Sciatic nerve (tissue), 2 donors: Measurements from ENCODE around the gene PLCG2. TPM values are rescaled to one million over a fixed set of nuclear protein-coding genes. Genes with fewer than 3 reads are reported as not detected.
"Not testable (repeated sequence)": the region's sequence is repeated elsewhere in the genome, so short reads cannot be mapped to it uniquely, and the experiment has no call there.

Experiments
- ATAC-seq: fragments of 200-7000 bp; cut with Tn5 transposase; one replicate; pipeline ENCODE4 v1.9.1; 2020; ENCODE audit warnings: mild to moderate bottlenecking, moderate library complexity
- DNase-seq: peaks from one replicate; pipeline ENCODE4 v3.0.0-alpha.2; 2020; ENCODE audit warnings: low spot score
- intact Hi-C: fragments of 100-400 bp; cut with DNase I; formaldehyde crosslinking; loops from one replicate; pipeline ENCODE4 v1.14.2; 2022
- total RNA-seq: library from RNA; stranded (reverse); fragmentation: NEBNext Ultra II Directional; extraction: Animal tissue kit (Norgen Biotek cat#: 25700); gene quantifications from one replicate; pipeline ENCODE4 v1.2.1, GENCODE V29; 2021
- donor health status: DM: no; HTN: no; CAD: no.
- donor health status: DM: no; HTN: no; CAD: no.

PLCG2 gene
- total RNA-seq = 40.7 TPM

- peak; percentile 84 for ATAC-seq
- intact Hi-C loops = no loop called here
- DNase-seq = peak; percentile 76
Observed at GRCh38 chr16:81778861-81779535, at the start of gene PLCG2. Gene PLCG2 (plus strand): TSS chr16:81779291. CDS start chr16:81785990, 6,699 bp downstream.

DNA sequence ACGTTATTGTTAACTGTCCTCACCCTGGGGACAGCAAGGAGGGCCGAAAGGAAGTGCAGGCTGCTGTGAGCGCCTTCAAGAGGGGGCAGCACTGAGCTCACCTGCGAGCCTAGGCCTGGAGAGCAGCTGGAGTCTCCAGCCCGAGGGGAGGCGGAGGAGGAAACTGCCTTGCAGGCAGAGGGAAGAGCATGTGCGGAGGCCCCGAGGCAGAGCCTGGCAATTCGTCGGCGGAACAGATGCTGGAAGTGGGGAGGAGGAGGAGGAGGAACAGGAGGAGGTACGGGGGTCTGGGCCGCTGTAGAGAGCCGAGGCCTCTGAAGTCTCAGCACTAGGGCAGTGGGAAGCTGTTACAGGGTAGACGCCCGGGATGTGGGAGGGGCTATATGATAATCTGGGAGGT is 49.6 kb upstream of the PLCG2 start:
- no peak for ATAC-seq
- intact Hi-C loops = loop anchor here (10.0 kb wide), 1 partner anchor 105 kb away; no protein-coding TSS in a partner anchor
- no peak for DNase-seq

- DNase-seq (peak; percentile 94), ATAC-seq (peak; percentile 98)
- intact Hi-C loops = no loop called here
Observed at GRCh38 chr16:81730090-81731051, 48.7 kb upstream of the PLCG2 start.

DNA sequence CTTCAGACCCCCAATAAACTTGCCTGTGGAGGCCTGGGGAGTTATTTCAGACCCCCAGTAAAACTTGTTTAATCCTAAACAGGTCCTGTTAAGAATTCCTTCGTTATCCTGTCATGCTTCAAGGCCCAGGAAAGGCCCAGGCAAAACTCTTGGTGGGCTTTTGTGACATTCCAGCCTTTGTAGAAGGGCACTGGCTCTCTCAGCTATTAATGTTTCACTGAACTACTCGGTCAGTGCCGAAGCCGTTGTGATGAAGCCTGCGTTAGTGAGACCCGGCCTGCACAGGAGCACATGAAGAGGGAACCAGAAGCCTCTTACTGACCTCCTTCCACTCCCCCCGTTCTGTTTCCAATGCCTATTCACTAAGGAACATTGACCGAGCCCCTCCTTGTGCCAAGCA is 47.4 kb upstream of the PLCG2 start:
- ATAC-seq = no peak
- intact Hi-C loops = no loop called here
- no peak for DNase-seq

- ATAC-seq (no peak), DNase-seq (no peak)
- intact Hi-C loops = no loop called here
Observed at GRCh38 chr16:81732699-81733098, 46.4 kb upstream of the PLCG2 start.

DNA sequence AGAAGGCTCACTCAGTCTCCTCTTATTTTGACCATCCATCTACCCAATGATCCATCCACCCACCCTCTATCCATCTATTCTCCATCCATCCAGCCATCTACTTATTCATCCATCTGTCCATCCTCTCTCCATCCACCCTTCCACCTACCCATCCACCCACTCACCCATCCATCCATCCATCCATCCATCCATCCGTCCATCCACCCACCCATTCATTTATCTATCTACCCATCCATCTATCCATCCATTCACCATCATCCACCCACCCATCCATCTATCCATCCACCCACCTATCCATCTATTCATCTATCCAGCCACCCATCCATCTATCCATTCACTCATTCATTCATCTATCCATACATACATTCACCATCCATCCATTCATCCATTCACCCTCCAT is 45.8 kb upstream of the PLCG2 start:
- intact Hi-C loops = no loop called here
- no peak for ATAC-seq
- no peak for DNase-seq

- DNase-seq (no peak), ATAC-seq (no peak)
- intact Hi-C loops = no loop called here
Observed at GRCh38 chr16:81734632-81735434, 44.3 kb upstream of the PLCG2 start.

DNA sequence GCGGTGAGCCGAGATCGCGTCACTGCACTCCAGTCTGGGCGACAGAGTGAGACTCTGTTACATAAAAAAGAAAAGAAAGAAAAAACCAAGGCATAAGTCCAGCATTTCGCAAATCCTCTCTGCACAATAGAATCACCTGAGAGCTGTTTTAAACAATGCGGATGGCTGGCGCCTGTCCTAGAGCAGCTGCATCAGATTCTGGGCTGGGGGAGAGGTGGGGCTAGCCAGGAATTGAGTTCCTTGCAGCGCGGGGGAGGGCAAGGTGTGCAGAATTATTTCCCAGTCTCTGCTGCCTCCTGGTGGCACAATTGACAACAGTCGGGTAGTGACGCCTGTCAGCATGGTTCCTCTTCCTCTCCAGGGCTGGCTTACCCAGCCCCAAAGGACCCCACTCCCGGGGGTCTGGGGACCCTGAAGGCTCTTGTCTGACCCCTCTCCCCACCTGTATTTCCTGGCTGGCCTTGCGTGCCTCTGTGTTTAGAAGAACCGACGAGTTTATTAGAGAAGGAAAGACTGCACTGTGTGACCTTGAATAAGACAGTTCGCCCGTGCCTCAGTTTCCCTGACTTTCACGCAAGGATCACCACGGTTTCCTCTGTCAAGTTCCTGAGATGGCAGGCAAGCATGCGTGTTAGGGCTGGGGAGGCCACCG is 41.1 kb upstream of the PLCG2 start:
- intact Hi-C loops = no loop called here
- DNase-seq (peak; percentile 90), ATAC-seq (peak; percentile 91)

GRCh38 chr16:81738783-81739496 is 40.2 kb upstream of the PLCG2 start:
- peak; percentile 77 for DNase-seq
- intact Hi-C loops = no loop called here
- peak; percentile 74 for ATAC-seq

DNA sequence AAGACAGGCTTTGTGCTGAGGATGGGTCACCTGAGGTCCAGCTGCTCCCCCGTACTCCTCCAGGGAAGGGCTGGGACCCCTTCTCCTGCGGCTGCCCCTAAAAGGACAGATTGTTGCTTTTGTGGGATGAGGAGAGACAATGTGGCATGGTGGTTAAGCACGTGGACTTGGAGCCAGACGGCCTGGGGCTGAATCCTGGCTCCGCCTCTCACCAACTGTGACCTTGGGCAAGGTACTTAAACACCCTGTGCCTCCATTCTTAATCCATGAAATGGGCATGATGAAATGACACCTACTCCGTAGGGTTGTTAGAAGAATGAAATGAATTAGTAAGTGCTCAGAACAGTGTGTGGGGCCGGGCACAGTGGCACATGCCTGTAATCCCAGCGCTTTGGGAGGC is 39.6 kb upstream of the PLCG2 start:
- intact Hi-C loops = no loop called here
- ATAC-seq (no peak), DNase-seq (no peak)

- intact Hi-C loops = no loop called here
Observed at GRCh38 chr16:81740169-81740568, 38.9 kb upstream of the PLCG2 start.

DNA sequence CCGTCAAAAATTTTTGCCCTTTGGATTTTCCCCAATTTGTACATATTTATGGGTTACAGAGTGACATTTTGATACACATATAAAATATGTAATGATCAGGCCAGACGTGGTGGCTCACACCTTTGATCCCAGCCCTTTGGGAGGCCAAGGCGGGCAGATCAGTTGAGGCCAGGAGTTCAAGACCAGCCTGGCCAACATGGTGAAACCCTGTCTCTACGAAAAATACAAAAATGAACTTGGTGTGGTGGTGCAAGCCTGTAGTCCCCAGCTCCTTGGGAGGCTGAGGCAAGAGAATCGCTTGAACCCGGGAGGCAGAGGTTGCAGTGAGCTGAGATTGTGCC is 37.7 kb upstream of the PLCG2 start:
- DNase-seq, intact Hi-C loops, ATAC-seq: not testable (repeated sequence)

More at GRCh38 chr16:81740169-81740568, 38.9 kb upstream of the PLCG2 start:
- ATAC-seq = no peak
- no peak for DNase-seq

DNA sequence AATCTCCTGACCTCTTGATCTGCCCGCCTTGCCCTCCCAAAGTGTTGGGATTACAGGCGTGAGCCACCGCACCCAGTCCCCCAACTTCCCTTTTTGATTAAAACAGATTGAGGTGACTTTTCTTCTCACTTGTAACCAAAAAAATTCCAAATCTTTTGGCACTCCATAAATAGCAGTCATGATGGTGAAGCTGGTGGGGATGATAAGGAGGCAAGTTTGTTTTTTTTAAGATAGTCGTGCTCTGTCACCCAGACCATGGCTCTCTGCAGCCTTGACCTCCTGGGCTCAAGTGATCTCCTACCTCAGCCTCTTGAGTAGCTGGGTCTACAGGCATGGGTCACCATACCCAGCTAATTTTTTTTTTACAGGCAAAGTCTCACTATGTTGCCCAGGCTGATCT is 34.7 kb upstream of the PLCG2 start:
- ATAC-seq (no peak), DNase-seq (no peak)
- intact Hi-C loops = no loop called here

GRCh38 chr16:81744911-81745310 is 34.2 kb upstream of the PLCG2 start:
- no peak for ATAC-seq
- no peak for DNase-seq
- intact Hi-C loops = no loop called here

DNA sequence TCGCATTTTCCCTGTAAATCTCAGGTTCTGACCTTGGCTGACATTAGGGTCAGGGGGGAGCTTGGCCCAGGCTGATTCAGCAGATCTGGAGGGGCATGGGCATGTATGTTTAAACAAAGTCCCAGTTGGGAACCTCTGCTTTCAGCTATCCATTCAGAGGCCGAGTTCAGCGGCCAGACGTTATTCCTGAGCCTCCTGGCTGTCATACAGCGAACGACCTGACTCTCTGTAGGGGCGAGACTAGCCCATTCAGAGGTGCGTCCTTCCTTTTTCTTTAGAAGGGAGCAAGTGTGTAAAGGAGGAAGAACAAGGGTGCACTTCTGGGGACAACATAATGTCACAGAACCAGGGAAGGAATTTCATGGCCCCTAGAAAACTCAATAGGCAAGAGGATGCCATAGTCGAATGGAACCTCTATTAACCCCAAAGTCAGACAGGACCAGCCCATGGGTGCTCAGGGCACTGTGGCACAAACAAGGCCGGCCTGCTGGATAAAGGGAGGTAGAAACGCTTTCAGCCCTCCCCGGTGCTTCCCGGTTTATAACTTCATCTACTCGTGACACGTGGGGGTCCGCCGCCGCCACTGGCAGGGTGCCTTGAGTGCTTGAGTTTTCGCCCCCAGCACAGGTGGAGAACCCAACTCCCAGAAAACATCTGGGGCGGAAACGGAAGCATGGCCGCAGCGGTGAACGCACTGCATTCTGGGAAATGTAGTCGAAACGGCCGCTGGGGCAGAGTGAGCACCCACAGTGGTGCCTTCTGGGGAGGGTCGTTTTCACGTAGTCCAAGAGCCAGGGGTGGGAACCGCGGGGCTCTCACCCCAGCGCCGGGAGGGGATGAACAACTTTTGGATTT is 33.2 kb upstream of the PLCG2 start:
- DNase-seq (peak; percentile 85), ATAC-seq (peak; percentile 90)
- intact Hi-C loops = no loop called here

GRCh38 chr16:81746566-81746965 is 32.5 kb upstream of the PLCG2 start:
- ATAC-seq (no peak), DNase-seq (no peak)
- intact Hi-C loops = no loop called here

- ATAC-seq (no peak), DNase-seq (no peak)
- intact Hi-C loops = no loop called here
Observed at GRCh38 chr16:81748476-81749198, 30.5 kb upstream of the PLCG2 start.
